ENCODE measurements around the gene NPHP4.

DNA sequence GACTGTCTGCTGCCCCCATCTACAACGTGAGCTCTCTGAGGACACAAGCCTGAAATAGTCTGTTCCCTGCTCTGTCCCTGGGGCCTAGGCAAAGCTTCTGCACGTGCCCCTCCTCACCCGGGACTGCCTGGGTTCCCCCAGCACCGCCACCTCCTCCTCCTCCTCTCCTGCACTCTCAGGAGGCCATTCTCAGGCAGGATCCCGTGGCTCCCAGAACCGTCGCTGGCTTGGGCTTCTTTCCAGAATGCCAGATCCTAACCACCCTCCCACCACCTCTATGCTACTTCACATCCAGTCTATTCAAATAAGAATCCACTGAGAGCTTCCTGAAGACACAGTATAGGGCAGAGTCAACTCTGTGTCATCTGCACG lies 11.2 kb downstream of the NPHP4 start:
- TF ChIP-seq EZH2phosphoT487 (IDR thresholded peaks at IDR 0.05; ENCODE audit: low read length) = no peak
- TF ChIP-seq, protein P1, sequence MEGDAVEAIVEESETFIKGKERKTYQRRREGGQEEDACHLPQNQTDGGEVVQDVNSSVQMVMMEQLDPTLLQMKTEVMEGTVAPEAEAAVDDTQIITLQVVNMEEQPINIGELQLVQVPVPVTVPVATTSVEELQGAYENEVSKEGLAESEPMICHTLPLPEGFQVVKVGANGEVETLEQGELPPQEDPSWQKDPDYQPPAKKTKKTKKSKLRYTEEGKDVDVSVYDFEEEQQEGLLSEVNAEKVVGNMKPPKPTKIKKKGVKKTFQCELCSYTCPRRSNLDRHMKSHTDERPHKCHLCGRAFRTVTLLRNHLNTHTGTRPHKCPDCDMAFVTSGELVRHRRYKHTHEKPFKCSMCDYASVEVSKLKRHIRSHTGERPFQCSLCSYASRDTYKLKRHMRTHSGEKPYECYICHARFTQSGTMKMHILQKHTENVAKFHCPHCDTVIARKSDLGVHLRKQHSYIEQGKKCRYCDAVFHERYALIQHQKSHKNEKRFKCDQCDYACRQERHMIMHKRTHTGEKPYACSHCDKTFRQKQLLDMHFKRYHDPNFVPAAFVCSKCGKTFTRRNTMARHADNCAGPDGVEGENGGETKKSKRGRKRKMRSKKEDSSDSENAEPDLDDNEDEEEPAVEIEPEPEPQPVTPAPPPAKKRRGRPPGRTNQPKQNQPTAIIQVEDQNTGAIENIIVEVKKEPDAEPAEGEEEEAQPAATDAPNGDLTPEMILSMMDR (IDR thresholded peaks at IDR 0.05; ENCODE audit: low read length) = no peak
- TF ChIP-seq EZH2 (optimal IDR thresholded peaks at IDR 0.05; ENCODE audit: low read depth, low read length) = no peak

Measured in MM.1S (cell line).